Lower lobe of right lung (tissue), 2 donors: ENCODE data around the gene SLC45A2. TPM values are rescaled to one million over a fixed set of nuclear protein-coding genes. Genes with fewer than 3 reads are reported as not detected.

Source experiments
- ATAC-seq, 2 donors: fragments of 200-7000 bp; cut with Tn5 transposase; one replicate each; pipeline ENCODE4 v1.9.1; 2020 to 2022; ENCODE audit warnings: mild to moderate bottlenecking in 2 of 2, moderate library complexity in 2 of 2
- DNase-seq: peaks from one replicate; pipeline ENCODE4 v3.0.0-alpha.2; 2020
- H3K27ac ChIP-seq: fragments of 200-600 bp; one replicate; pipeline ENCODE4 v1.8.0; 2022
- H3K27me3 ChIP-seq: fragments of 200-600 bp; one replicate; pipeline ENCODE4 v1.8.0; 2022; ENCODE audit warnings: low read depth
- H3K36me3 ChIP-seq: fragments of 200-600 bp; one replicate; pipeline ENCODE4 v1.8.0; 2022; ENCODE audit warnings: mild to moderate bottlenecking
- H3K4me1 ChIP-seq: fragments of 200-600 bp; one replicate; pipeline ENCODE4 v1.8.0; 2022
- H3K4me3 ChIP-seq: fragments of 200-600 bp; one replicate; pipeline ENCODE4 v1.8.0; 2022; ENCODE audit warnings: mild to moderate bottlenecking
- H3K9me3 ChIP-seq: fragments of 200-600 bp; one replicate; pipeline ENCODE4 v1.8.0; 2022
- CTCF ChIP-seq: fragments of 200-600 bp; IDR thresholded peaks from one replicate; pipeline ENCODE4 v1.8.0; 2022; ENCODE audit warnings: antibody characterized with exemption, mild to moderate bottlenecking
- intact Hi-C: fragments of 100-400 bp; cut with DNase I; formaldehyde crosslinking; loops from one replicate; pipeline ENCODE4 v1.11.0; 2022
- total RNA-seq: library from RNA; stranded (reverse); fragmentation: NEBNext Ultra II Directional; extraction: Animal tissue kit (Norgen Biotek cat#: 25700); gene quantifications from one replicate; pipeline ENCODE4 v1.2.1, GENCODE V29; 2021
- donor health status: DM: no; HTN: yes; CAD: no; lungs with severe emphysema.

The SLC45A2 gene
- total RNA-seq, 1 donor from 2014 or later = not detected

DNA sequence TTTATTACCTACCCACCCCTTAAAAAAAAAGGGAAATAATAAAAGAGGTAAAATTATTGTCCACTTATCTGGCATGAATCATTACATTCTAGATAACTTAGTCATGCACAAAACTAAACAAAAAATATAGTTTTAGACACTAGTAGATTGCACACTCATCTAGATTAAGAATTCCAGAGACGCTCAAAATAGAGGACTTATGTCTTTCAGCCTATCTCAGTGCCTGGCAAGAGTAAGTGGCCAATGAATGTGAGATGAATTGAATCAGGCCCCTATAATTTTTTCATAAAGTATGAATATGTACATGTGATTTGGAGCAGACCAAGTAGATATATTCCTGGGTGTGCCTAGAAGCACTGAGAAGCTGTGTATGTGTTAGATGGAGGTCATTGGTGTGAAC is 50.3 kb downstream of the SLC45A2 start:
- intact Hi-C loops = no loop called here
- Histone ChIP-seq H3K4me3 (no peak overlapping the region), H3K4me1 (peaks cover 16% of the 10 kb centered on the region), H3K36me3 (no peaks in the 10 kb centered on the region), H3K27me3 (peaks cover 42% of the 10 kb centered on the region), H3K9me3 (no peaks in the 10 kb centered on the region), H3K27ac (no peak overlapping the region)
- TF ChIP-seq CTCF = no peak
- DNase-seq (no peak), ATAC-seq (no peak)

GRCh38 chr5:33933723-33934169 is 50.7 kb downstream of the SLC45A2 start:
- TF ChIP-seq CTCF = no peak
- Histone ChIP-seq H3K36me3 (no peaks in the 10 kb centered on the region), H3K4me3 (no peak overlapping the region), H3K27ac (no peak overlapping the region), H3K9me3 (no peaks in the 10 kb centered on the region), H3K27me3 (peaks cover 38% of the 10 kb centered on the region), H3K4me1 (peaks cover 16% of the 10 kb centered on the region)
- no peak for DNase-seq
- no peak for ATAC-seq
- intact Hi-C loops = no loop called here

DNA sequence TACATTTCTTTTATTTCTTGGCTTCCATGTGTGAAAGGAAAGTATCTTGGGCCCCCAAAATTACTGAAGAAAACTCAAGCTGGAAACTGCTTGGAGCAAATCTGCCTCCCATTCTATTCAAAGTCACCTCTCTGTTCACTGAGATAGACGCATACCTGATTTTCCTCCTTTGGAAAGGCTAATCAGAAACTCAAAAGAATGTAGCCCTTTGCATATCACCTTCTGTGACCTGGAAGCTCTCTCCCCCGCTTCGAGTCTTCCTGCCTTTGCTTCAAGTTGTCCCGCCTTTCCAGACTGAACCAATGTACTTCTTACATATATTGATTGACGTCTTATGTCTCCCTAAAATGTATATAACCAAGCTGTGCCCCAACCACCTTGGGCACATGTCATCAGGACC is 53.4 kb downstream of the SLC45A2 start:
- Histone ChIP-seq H3K9me3 (no peaks in the 10 kb centered on the region), H3K27me3 (peaks cover 11% of the 10 kb centered on the region), H3K4me1 (peaks cover 5% of the 10 kb centered on the region), H3K27ac (no peak overlapping the region), H3K4me3 (no peak overlapping the region), H3K36me3 (no peaks in the 10 kb centered on the region)
- intact Hi-C loops = no loop called here
- ATAC-seq (no peak), DNase-seq (no peak)
- no peak for TF ChIP-seq CTCF

- no peak for DNase-seq
- H3K4me1 ChIP-seq = no peaks in the 10 kb centered on the region
- no peak overlapping the region for H3K4me3 ChIP-seq
- H3K36me3 ChIP-seq = no peaks in the 10 kb centered on the region
- no peaks in the 10 kb centered on the region for H3K9me3 ChIP-seq
- intact Hi-C loops = no loop called here
- peaks cover 1% of the 10 kb centered on the region for H3K27me3 ChIP-seq
- no peak for ATAC-seq
- H3K27ac ChIP-seq = no peak overlapping the region
- no peak for TF ChIP-seq CTCF
Measured at GRCh38 chr5:33929925-33930690, 54.4 kb downstream of the SLC45A2 start.

- DNase-seq (no peak), ATAC-seq (no peak)
- TF ChIP-seq CTCF = no peak
- intact Hi-C loops = no loop called here
- Histone ChIP-seq H3K4me1 (no peaks in the 10 kb centered on the region), H3K27me3 (no peaks in the 10 kb centered on the region), H3K27ac (no peak overlapping the region), H3K9me3 (no peaks in the 10 kb centered on the region), H3K4me3 (no peak overlapping the region), H3K36me3 (no peaks in the 10 kb centered on the region)
Measured at GRCh38 chr5:33928283-33928682, 56.2 kb downstream of the SLC45A2 start.
